GM23338 (cell line): ENCODE results near the gene AKAP1.

Source experiments
- CREB1 ChIP-seq: fragments of 250-450 bp; sonication (Bioruptor Pico); IDR thresholded peaks from 2 replicates; pipeline ENCODE4 v1.5.0; 2020; ENCODE audit warnings: low read depth, mild to moderate bottlenecking, moderate library complexity
- CTCF ChIP-seq, 2 experiments: fragments of 200-600 bp in 1 of 2; sonication (generic) in 1 of 2; conservative IDR thresholded peaks; 2 replicates each; pipeline versions ENCODE4 v1.5.1 to v1.6.1; 2016 to 2017; ENCODE audit warnings: antibody characterized with exemption in 2 of 2, low read depth in 2 of 2, mild to moderate bottlenecking in 2 of 2, moderate library complexity in 1 of 2
- ETS1 ChIP-seq: IDR thresholded peaks from 2 replicates; pipeline ENCODE4 v1.6.1; 2016; ENCODE audit warnings: antibody characterized with exemption
- EZH2 ChIP-seq: fragments of 200-600 bp; sonication (generic); IDR thresholded peaks from one replicate; pipeline ENCODE4 v1.8.0; 2017; ENCODE audit warnings: antibody characterized with exemption, mild to moderate bottlenecking, low read depth; ENCODE audit not compliant: unreplicated experiment
- EZH2phosphoT487 ChIP-seq: fragments of 200-600 bp; sonication (generic); IDR thresholded peaks from one replicate; pipeline ENCODE4 v1.8.1; 2018; ENCODE audit warnings: antibody characterized with exemption; ENCODE audit not compliant: unreplicated experiment
- JUNB ChIP-seq: IDR thresholded peaks from one replicate; pipeline ENCODE4 v1.6.1; 2016; ENCODE audit warnings: antibody characterized with exemption; ENCODE audit not compliant: unreplicated experiment
- NANOG ChIP-seq: IDR thresholded peaks from 2 replicates; pipeline ENCODE4 v1.6.1; 2016; ENCODE audit warnings: antibody characterized with exemption, borderline replicate concordance
- POLR2AphosphoS5 ChIP-seq: IDR thresholded peaks from 2 replicates; pipeline ENCODE4 v1.6.1; 2016; ENCODE audit warnings: antibody characterized with exemption, low read depth
- REST ChIP-seq: IDR thresholded peaks from one replicate; pipeline ENCODE4 v1.6.1; 2018; ENCODE audit warnings: antibody characterized with exemption; ENCODE audit not compliant: unreplicated experiment

GRCh38 chr17:57037411-57037810, 47.6 kb upstream of the AKAP1 start:
- TF ChIP-seq EZH2phosphoT487 (no peak), CTCF (conservative IDR thresholded peaks at IDR 0.05; ENCODE audit: low read depth in 2 of 2) (no peak), EZH2 (no peak), POLR2AphosphoS5 (no peak), CREB1 (CRISPR knock-in tag) (no peak), JUNB (no peak), NANOG (no peak), ETS1 (no peak), REST (no peak)
